GM12873 (cell line): ENCODE measurements around the gene CDH12.

Source experiments
- CTCF ChIP-seq: IDR thresholded peaks from 2 replicates; pipeline ENCODE4 v1.5.1; 2012; ENCODE audit warnings: low read depth, mild to moderate bottlenecking, moderate library complexity, low read length, control low read depth; ENCODE audit not compliant: insufficient read depth; ENCODE audit errors: missing control alignments

CDH12 gene

GRCh38 chr5:22605473-22605872 is 247.7 kb downstream of the CDH12 start:
- TF ChIP-seq CTCF = no peak

- TF ChIP-seq CTCF = no peak
These were observed 248.4 kb downstream of the CDH12 start for GRCh38 chr5:22604711-22605110.

- TF ChIP-seq CTCF = no peak
These were observed 254.3 kb downstream of the CDH12 start for GRCh38 chr5:22598796-22599195.

GRCh38 chr5:22596404-22596970 is 256.7 kb downstream of the CDH12 start:
- no peak for TF ChIP-seq CTCF

GRCh38 chr5:22594491-22594890 is 258.7 kb downstream of the CDH12 start:
- no peak for TF ChIP-seq CTCF

GRCh38 chr5:22593592-22593991 is 259.6 kb downstream of the CDH12 start:
- no peak for TF ChIP-seq CTCF

- no peak for TF ChIP-seq CTCF
These were observed 261.7 kb downstream of the CDH12 start for GRCh38 chr5:22591461-22591860.
